GM18951 (cell line): ENCODE measurements around the gene BTN2A1.
"Not testable (repeated sequence)": the region's sequence is repeated elsewhere in the genome, so short reads cannot be mapped to it uniquely, and the experiment has no call there.

Source experiments
- POLR2A ChIP-seq: IDR thresholded peaks from 4 replicates; pipeline ENCODE4 v1.6.1; 2011; ENCODE audit warnings: mild to moderate bottlenecking; ENCODE audit not compliant: insufficient read length, insufficient read depth; ENCODE audit errors: extremely low read depth
- in situ Hi-C: fragments of 300-500 bp; cut with MboI; formaldehyde crosslinking; loops from one replicate; pipeline ENCODE4 v1.12.0; 2022; ENCODE audit warnings: low sequenced_read_pairs, mixed read lengths, inconsistent platforms; ENCODE audit not compliant: unreplicated experiment

BTN2A1 gene

DNA sequence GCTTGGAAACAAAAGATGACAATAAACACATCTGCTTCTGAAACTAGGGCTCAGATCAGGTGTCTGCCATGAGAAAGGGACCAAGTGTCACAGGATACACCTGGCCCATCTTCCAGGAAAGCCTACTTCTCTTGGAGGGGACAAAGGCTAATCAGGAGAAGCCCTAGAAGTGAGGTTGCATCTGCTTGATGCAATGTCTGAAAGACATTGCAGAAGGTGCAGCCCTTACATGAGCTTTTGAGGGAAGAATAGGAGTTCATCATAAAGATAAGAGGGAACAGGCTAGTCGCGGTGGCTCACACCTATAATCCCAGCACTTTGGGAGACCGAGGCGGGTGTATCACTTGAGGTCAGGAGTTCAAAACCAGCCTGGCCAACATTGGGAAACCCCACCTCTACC, 39.9 kb downstream of the BTN2A1 start:
- TF ChIP-seq POLR2A, result no peak
- in situ Hi-C loops, result no loop called here

DNA sequence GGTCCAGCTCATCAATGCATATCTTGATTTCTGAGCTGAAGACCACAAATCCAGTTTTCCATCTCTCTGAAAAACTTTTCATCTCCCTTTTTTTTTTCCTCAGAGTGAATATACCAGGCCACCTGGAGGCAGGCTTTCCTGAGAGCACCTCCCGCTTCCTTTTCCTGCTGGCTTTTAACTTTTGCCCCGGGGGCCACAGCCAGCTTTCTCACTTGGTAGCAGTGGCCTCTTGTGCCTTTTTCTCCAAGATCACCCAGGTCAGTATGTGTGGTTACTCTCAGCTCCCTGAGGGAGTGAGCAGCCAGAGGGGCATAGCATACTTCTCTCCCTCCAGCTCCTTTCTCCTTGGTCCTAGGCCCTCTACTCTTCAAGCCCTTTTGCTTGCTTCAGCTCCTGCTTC, 42.3 kb downstream of the BTN2A1 start, which contains the start of gene BTN1A1:
Gene BTN1A1, plus strand, starts transcription at position 202 of the 400 bp plus-strand sequence. CDS start 984 bp downstream, outside the sequence.
- TF ChIP-seq POLR2A, result no peak

DNA sequence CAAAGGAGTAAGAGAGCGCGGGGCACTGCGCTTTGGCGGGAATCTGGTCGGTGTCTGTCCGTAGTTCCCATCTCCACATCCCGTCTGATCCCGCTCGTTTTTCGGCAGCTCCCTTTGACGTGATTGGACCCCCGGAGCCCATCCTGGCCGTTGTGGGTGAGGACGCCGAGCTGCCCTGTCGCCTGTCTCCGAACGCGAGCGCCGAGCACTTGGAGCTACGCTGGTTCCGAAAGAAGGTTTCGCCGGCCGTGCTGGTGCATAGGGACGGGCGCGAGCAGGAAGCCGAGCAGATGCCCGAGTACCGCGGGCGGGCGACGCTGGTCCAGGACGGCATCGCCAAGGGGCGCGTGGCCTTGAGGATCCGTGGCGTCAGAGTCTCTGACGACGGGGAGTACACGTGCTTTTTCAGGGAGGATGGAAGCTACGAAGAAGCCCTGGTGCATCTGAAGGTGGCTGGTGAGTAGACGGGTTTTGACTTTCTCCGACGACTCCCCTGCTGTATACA, 43.8 kb downstream of the BTN2A1 start:
- in situ Hi-C loops, result no loop called here
- no peak for TF ChIP-seq POLR2A

More for the DNA sequence above, 42.3 kb downstream of the BTN2A1 start, which contains the start of gene BTN1A1:
- in situ Hi-C loops, result no loop called here

DNA sequence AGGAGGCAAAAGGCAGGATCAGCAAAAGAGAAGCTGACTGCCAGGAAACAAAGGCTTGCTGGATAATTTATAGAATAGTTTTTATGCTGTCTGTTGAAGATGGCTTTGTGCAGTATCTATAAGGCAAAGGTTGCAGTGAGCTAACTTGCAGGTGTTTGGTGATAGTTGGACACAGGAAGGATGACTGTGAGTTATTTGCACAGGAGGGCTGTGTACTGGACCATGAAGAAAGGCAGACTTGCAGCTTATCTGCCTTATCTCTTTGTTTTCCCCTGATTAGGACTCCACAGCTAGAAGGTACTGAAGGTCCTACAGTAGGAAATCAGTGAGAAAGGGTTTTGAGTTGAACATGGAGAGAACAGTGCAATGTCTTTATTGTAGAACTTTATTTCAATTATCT, 44.4 kb downstream of the BTN2A1 start:
- no peak for TF ChIP-seq POLR2A
- in situ Hi-C loops, result no loop called here

- in situ Hi-C loops, result no loop called here
- no peak for TF ChIP-seq POLR2A
Measured at GRCh38 chr6:26502626-26503025, 44.9 kb downstream of the BTN2A1 start.

- in situ Hi-C loops, result no loop called here
- no peak for TF ChIP-seq POLR2A
Measured at GRCh38 chr6:26507658-26508057, 49.9 kb downstream of the BTN2A1 start.

DNA sequence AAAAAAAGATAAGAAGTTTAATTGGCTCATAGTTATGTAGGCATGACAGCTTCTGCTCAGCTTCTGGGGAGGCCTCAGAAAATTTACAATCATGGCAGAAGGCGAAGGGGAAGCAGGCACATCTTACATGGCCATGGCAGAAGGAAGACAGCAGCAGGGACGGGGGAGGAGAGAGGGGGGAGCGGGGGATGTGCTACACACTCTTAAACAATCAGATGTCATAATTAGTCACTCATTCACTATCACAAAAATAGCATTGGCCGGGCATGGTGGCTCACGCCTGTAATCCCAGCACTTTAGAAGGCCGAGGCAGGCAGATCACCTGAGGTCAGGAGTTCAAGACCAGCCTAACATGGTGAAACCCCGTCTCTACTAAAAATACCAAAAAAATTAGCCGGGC, 53.3 kb downstream of the BTN2A1 start:
- in situ Hi-C loops, result not testable (repeated sequence)

- TF ChIP-seq POLR2A, result no peak
- in situ Hi-C loops, result no loop called here
Measured at GRCh38 chr6:26514984-26515383, 57.2 kb downstream of the BTN2A1 start.

DNA sequence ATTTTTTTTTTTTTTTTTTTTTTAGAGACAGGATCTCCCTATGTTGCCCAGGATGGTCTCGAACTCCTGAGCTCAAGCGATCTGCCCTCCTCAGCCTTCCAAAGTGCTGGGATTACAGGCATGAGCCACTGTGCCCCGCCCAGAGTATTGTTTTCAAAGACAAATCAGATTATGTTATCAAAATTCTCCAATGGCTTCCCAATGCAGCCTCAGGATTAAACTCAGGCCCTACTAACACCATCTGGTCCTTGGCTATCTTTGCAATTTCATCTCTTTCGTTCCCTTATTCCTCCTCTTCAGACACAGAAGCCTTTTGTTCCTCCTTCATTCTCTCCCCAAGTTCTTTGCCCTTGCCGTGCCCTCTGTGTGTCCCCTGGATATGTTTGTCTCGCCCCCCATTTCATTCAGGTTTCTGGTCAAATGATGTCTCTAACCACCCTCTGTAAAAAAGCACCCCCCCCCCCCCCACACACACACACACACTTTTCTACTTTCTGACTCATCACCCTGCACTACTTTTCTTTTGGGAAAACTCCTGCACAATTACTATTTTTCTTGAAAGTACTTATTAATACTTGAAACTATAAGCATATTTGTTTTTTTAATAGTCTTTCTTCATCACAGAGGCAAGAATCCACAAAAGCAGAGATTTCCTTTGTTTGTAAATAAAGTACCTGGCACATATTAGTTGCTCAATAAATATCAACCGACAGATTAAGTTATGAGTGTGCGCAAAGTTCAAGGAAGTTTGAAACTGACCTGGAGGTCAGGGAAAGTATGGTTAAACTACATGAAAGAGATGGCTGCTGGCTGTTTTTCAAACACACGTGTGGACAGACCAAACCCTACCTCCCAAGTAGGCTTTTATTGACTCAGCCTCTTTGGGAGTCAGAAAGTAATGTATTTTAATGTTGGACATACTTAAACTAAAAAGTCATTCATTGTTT, 59.0 kb downstream of the BTN2A1 start:
- TF ChIP-seq POLR2A, result no peak
- in situ Hi-C loops, result no loop called here
